Smooth muscle cell (in vitro differentiated cells): ENCODE results near the gene STK38. TPM values are rescaled to one million over a fixed set of nuclear protein-coding genes. Genes with fewer than 3 reads are reported as not detected.
A peak's percentile ranks its signal among the peaks of the same experiment; 100 is the strongest.

Experiments used
- DNase-seq: peaks from one replicate; lab custom pipeline; 2025; ENCODE audit not compliant: unreplicated experiment; lab: John Stamatoyannopoulos, UW
- H2AFZ ChIP-seq: fragments of 200-600 bp; sonication (generic); 2 replicates; pipeline ENCODE4 v1.6.0; 2016; ENCODE audit warnings: antibody characterized with exemption, low read depth, mild to moderate bottlenecking
- H3F3A ChIP-seq: fragments of 200-600 bp; sonication (generic); 2 replicates; pipeline ENCODE4 v1.6.0; 2017; ENCODE audit warnings: antibody characterized with exemption, low read depth
- H3K27ac ChIP-seq: fragments of 200-600 bp; sonication (generic); 2 replicates; pipeline ENCODE4 v1.5.1; 2016; ENCODE audit warnings: low read depth, mild to moderate bottlenecking
- H3K27me3 ChIP-seq: fragments of 200-600 bp; sonication (generic); 2 replicates; pipeline ENCODE4 v1.6.1; 2016; ENCODE audit warnings: low read depth, mild to moderate bottlenecking
- H3K36me3 ChIP-seq: fragments of 200-600 bp; sonication (generic); 2 replicates; pipeline ENCODE4 v1.5.1; 2016; ENCODE audit warnings: low read depth
- H3K4me1 ChIP-seq: fragments of 200-600 bp; sonication (generic); 2 replicates; pipeline ENCODE4 v1.5.1; 2016; ENCODE audit warnings: low read depth
- H3K4me2 ChIP-seq: fragments of 200-600 bp; sonication (generic); 2 replicates; pipeline ENCODE4 v1.6.0; 2016; ENCODE audit warnings: mild to moderate bottlenecking
- H3K4me3 ChIP-seq: fragments of 200-600 bp; sonication (generic); 2 replicates; pipeline ENCODE4 v1.5.1; 2016; ENCODE audit warnings: mild to moderate bottlenecking
- H3K79me2 ChIP-seq: fragments of 200-600 bp; sonication (generic); 2 replicates; pipeline ENCODE4 v1.6.0; 2016; ENCODE audit warnings: low read depth, mild to moderate bottlenecking
- H3K9ac ChIP-seq: fragments of 200-600 bp; sonication (generic); 2 replicates; pipeline ENCODE4 v1.6.0; 2016; ENCODE audit warnings: low read depth
- H3K9me3 ChIP-seq: fragments of 200-600 bp; sonication (generic); replicated peaks from 2 replicates; pipeline ENCODE4 v1.5.1; 2016; ENCODE audit warnings: low read depth
- H4K20me1 ChIP-seq: fragments of 200-600 bp; sonication (generic); 2 replicates; pipeline ENCODE4 v1.6.0; 2016; ENCODE audit warnings: low read depth
- CTCF ChIP-seq: fragments of 200-600 bp; sonication (generic); IDR thresholded peaks from 2 replicates; pipeline ENCODE4 v1.5.1; 2017; ENCODE audit warnings: borderline replicate concordance, mild to moderate bottlenecking, antibody characterized with exemption; ENCODE audit not compliant: insufficient read depth, poor library complexity, severe bottlenecking
- WGBS: methylation state at CpG from one replicate; pipeline ENCODE4 v1.1.7; 2016; ENCODE audit warnings: low lambda C conversion rate; 5-methylcytosine and 5-hydroxymethylcytosine counted together
- polyA plus RNA-seq: library from polyadenylated mRNA; unstranded; fragments of >200 nt; fragmentation: Nextera tagmentation; extraction: Ambion mirVana; gene quantifications from 2 replicates; pipeline ENCODE4 v1.2.1, GENCODE V29; 2016
- total RNA-seq: library from RNA; depleted of rRNA; stranded (reverse); fragments of >200 nt; gene quantifications from 2 replicates; pipeline ENCODE4 v1.2.3, GENCODE V29; 2014

Gene STK38
- total and polyA plus RNA-seq, 2 experiments from 2014 or later, result 34.5 to 34.6 TPM

- Histone ChIP-seq H4K20me1 (peaks cover 95% of the 10 kb centered on the region), H3K79me2 (peaks cover 98% of the 10 kb centered on the region), H3K4me3 (no peak overlapping the region), H3K27ac (peak overlapping the region; percentile 53), H3K4me2 (peak overlapping the region; percentile 49), H3K9ac (no peak overlapping the region), H3K36me3 (no peaks in the 10 kb centered on the region), H3K4me1 (no peaks in the 10 kb centered on the region), H3K27me3 (no peaks in the 10 kb centered on the region), H2AFZ (no peak overlapping the region), H3K9me3 (no peaks in the 10 kb centered on the region), H3F3A (peaks cover 5% of the 10 kb centered on the region)
- TF ChIP-seq CTCF, result no peak
- DNase-seq, result no peak
- WGBS, result 25% methylated on average over 1 of the region's 1 CpG
Observed at GRCh38 chr6:36463676-36464075, 83.6 kb downstream of the STK38 start.

GRCh38 chr6:36461646-36462045 is 85.6 kb downstream of the STK38 start:
- no peak overlapping the region for H2AFZ ChIP-seq
- no peaks in the 10 kb centered on the region for H3K27me3 ChIP-seq
- H3K4me1 ChIP-seq, result no peaks in the 10 kb centered on the region
- no peaks in the 10 kb centered on the region for H3K9me3 ChIP-seq
- peaks cover 5% of the 10 kb centered on the region for H3F3A ChIP-seq
- H3K36me3 ChIP-seq, result no peaks in the 10 kb centered on the region
- DNase-seq, result no peak
- no peak overlapping the region for H3K4me3 ChIP-seq
- H3K4me2 ChIP-seq, result no peak overlapping the region
- TF ChIP-seq CTCF, result no peak
- peaks cover 100% of the 10 kb centered on the region for H3K79me2 ChIP-seq
- 68% methylated on average over 3 of the region's 3 CpGs for WGBS
- no peak overlapping the region for H3K9ac ChIP-seq
- peak overlapping the region; percentile 10 for H3K27ac ChIP-seq
- peaks cover 94% of the 10 kb centered on the region for H4K20me1 ChIP-seq

GRCh38 chr6:36460916-36461315 is 86.4 kb downstream of the STK38 start:
- Histone ChIP-seq H3K4me2 (no peak overlapping the region), H3F3A (peaks cover 5% of the 10 kb centered on the region), H4K20me1 (peaks cover 94% of the 10 kb centered on the region), H3K27ac (no peak overlapping the region), H3K9me3 (no peaks in the 10 kb centered on the region), H3K9ac (no peak overlapping the region), H3K27me3 (no peaks in the 10 kb centered on the region), H3K79me2 (peaks cover 100% of the 10 kb centered on the region), H3K36me3 (no peaks in the 10 kb centered on the region), H2AFZ (no peak overlapping the region), H3K4me3 (no peak overlapping the region), H3K4me1 (no peaks in the 10 kb centered on the region)
- no peak for TF ChIP-seq CTCF
- DNase-seq, result no peak

- H3K9me3 ChIP-seq, result no peaks in the 10 kb centered on the region
- peaks cover 97% of the 10 kb centered on the region for H4K20me1 ChIP-seq
- H2AFZ ChIP-seq, result no peak overlapping the region
- H3K4me2 ChIP-seq, result no peak overlapping the region
- no peak overlapping the region for H3K9ac ChIP-seq
- peaks cover 100% of the 10 kb centered on the region for H3K79me2 ChIP-seq
- DNase-seq, result no peak
- no peak overlapping the region for H3K4me3 ChIP-seq
- no peak overlapping the region for H3K27ac ChIP-seq
- no peak for TF ChIP-seq CTCF
- H3F3A ChIP-seq, result peaks cover 5% of the 10 kb centered on the region
- no peaks in the 10 kb centered on the region for H3K36me3 ChIP-seq
- no peaks in the 10 kb centered on the region for H3K27me3 ChIP-seq
- no peaks in the 10 kb centered on the region for H3K4me1 ChIP-seq
Observed at GRCh38 chr6:36459501-36459900, 87.8 kb downstream of the STK38 start.
